ENCODE results near the gene FGF18.
"Not testable (repeated sequence)": the region's sequence is repeated elsewhere in the genome, so short reads cannot be mapped to it uniquely, and the experiment has no call there.

Gene FGF18

DNA sequence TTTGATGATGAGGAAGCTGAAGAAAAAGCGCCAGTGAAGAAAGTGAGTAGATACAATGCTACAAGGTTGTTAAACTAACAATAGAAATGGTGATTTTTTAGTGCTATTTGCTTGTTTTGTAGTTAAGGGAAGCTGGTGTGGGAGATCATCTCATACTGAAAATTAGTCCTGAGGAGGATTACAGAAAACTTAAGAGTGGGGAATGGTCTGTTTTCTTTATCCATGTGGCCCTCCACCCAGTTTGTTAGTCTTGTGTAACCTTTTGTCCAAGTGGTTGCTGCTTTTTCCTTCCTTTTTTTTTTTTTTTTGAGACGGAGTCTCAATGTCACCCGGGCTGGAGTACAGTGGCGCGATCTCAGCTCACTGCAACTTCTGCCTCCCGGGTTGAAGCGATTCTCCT lies 19.3 kb upstream of the FGF18 start:
- no peak for DNase-seq

DNA sequence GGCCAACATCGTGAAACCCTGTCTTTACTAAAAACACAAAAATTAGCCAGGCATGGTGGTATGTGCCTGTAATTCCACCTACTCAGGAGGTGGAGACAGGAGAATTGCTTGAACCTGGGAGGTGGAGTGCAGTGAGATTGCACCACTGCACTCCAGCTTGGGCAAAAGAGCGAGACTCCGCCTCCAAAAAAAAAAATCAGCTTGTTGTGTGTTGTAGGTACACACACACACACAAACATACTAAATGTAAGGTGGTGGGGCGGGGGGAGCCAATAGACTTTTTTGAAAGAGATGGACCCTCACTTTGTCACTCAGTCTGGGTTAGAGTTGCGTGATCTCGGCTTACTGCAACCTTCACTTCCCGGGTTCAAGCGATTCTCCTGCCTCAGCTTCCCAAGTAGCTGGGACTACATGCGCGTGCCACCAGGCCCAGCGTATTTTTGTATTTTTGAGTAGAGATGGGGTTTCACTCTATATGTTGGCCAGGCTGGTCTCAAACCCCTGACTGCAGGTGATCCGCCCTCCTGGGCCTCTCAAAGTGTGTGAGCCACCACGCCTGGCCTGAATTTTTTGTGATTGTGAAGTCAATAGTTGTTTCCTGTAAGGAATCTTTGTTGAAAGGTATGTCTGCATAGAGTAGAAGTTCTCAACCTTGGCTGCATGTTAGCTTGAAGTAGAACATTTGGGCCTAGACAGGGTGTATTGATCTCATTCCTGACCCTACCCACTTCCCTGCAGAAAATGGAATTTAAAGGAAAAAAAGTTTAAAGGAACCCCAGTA lies 18.1 kb upstream of the FGF18 start:
- DNase-seq = no peak

DNA sequence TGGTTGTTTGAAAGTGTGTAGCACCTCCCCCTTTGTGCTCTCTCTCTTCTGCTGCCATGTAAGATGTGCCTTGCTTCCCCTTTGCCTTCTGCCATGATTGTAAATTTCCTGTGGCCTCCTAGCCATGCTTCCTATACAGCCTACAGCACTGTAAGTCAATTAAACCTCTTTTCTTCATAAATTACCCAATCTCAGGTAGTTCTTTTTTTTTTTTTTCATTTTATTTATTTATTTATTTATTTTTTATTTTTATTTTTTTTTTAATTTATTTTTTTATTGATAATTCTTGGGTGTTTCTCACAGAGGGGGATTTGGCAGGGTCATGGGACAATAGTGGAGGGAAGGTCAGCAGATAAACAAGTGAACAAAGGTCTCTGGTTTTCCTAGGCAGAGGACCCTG lies 16.7 kb upstream of the FGF18 start:
- DNase-seq = not testable (repeated sequence)

DNA sequence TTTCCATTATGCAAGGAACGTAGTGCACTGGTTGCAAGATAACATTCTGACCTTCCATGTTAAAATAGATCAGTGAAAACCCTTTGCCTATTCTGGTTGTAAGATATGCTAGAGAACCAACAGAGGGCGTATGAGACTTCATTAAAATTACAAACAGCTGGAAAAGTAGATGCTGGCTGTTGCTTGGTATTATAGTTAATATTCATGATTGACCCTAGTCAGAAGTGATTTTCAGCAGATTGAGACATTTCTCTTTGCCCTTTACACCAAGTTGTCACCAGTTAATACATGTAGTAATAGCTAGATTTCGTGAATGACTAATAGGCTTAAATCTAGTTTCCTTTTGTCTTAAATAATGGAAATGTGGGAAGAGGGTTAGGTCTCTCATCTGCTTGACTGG lies 13.8 kb upstream of the FGF18 start:
- DNase-seq = no peak

DNA sequence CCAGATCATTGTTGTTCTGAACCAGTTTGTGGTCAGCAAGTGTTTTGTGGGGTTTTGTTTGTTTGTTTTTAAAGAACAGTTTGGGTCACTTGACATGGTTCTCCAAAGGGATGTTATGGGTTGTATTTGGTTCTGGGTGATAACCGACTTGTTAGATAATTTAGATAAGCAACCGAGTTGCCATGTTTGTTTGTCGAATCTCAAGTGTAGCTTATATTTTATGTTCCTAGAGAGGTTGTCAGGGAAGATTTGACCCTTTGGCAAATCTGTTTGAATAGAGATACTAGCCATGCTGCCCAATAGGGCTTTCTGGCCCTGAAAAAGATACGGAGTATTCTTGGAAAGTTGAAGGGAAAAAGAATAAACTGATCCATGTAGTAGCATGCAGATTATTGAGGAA lies 12.2 kb upstream of the FGF18 start:
- DNase-seq = no peak

DNA sequence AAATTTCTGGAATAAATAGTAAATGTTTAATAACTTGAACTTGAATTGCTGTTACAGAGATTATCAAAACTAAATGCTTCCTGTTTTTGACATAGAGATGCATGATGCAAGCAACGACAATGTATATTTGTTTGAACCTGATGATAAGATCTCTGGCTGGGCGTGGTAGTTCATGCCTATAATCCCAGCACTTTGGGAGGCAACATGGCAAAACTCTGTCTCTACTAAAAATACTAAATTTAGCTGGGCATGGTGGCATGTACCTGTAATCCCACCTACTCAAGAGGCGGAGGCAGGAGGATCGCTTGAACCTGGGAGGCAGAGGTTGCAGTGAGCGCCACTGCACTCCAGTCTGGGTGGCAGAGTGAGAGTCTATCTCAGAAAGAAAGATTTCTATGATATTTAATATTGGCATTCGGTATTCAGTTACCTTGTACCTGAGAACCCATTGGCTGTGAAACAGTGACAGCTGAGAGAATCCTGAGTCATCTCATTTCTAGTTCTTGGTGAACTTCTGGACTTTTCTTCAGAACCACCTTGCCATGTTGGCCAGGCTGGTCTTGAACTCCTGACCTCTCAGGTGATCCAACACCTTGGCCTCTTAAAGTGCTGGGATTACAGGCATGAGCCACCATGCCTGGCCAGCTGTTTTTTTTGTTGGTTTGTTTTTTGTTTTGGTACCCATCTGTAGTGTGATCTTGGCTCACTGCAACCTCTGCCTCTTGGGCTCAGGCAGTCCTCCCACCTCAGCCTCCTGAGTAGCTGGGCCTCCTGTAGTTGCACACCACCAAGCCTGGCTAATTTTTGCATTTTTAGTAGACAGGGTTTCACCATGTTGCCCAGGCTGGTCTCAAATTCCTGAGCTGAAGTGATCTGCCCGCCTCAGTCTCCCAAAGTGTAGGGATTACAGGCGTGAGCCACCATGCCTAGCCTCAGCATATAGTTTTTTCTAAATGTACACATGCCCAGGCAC lies 10.0 kb upstream of the FGF18 start:
- DNase-seq = no peak

DNA sequence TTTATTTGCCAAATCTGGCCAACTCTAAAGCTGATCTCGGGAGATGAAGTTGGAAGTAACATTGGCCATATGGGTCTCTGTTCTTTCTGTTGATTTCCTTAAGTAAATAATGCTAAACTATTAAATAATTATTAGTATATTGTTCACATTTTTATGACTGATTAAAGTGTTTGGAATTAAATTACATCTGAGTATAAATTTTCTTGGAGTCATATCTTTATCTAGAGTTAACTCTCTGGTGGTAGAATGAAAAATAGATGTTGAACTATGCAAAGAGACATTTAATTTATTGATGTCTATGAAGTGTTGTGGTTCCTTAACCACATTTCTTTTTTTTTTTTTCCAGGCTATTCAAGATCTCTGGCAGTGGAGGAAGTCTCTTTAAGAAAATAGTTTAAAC lies 9.3 kb upstream of the FGF18 start:
- DNase-seq = no peak

DNA sequence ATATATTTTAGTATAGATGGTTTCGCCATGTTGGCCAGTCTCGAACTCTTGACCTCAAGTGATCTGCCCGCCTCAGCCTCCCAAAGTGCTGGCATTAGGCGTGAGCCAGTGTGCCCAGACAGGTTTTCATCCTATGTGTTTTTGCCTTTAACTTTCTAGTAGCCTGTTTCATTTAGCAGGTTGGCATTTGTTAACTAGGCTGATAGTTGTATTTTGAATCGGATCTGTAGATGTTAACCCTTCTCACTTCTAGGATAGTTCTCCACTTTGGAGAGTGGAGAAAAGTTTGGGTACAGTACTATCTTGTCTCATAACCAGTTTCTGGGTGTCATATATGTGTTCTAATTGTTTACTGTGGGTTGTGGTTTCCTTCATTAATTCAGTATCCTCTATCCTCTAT lies 7.3 kb upstream of the FGF18 start:
- no peak for DNase-seq

DNA sequence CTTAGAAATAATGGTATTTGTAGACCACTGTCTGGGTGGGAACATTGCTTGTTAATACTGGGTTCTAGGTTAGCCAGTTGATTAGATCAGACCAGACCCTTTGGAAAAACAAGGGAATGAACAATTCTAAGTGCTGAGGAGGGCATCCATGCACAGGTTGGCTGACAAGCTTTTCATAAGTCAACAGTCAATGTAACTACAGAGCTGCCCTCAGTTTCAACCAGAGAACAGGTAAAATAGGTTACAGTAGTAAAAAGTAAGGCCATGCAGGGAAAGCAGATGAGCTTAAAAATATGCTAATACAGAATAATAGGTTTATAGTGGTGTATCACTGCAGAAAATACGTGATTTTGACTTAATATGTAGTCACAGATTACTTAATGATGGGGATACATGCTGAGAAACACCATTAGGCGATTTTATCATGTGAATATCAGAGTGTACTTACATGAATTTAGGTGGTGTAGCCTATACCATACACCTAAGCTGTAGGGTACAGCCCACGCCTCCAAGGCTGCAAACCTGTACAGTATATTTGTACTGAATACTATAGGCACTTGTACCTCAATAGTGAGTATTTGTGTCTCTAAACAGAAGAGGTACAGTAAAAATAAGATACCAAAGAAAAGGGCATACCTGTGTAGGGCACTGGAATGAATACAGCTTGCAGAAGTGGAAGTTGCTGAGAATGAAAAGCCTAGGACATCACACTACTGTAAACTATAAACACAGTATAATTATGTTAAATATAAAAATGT lies 6.1 kb upstream of the FGF18 start:
- DNase-seq = no peak

DNA sequence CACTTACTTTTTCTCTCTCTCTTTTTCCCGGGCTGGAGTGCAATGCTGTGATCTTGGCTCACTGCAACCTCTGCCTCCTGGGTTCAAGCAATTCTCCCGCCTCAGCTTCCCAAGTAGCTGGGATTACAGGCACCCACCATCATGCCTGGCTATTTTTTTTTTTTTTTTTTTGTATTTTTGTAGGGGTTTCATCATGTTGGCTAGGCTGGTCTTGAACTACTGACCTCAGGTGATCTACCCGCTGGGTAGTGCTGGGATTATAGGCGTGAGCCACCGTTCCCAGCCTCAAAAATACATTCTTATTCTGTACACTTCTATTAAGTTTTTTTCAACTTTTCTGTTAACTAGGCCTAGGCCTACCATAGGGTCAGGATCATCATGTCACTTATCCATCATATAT lies 5.5 kb upstream of the FGF18 start:
- DNase-seq = not testable (repeated sequence)

DNA sequence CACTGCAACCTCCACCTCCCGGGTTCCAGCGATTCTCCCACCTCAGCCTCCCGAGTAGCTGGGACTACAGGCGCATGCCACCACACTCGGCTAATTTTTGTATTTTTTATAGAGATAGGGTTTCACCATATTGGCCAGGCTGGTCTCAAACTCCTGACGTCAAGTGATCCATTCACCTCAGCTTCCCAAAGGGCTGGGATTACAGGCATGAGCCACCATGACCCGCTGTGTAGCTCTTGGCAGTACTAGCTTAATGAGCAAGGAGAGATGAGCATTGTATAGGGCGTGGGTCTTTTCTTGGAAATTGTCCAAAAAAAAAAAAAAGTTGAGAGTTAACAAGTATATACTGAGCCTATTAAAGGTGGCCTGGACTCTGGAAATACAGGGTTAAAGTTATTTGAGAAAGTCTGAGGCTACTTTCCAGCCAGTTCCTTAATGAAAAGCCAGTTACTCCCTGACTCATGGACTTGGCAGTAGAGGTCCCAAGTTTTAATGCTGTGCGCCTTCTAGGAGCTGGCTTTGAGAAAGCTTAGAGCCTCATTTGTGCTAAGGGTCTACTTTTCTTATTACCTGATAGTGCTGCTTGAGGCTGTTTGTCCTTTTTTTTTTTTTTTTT lies 4.2 kb upstream of the FGF18 start:
- DNase-seq = no peak

DNA sequence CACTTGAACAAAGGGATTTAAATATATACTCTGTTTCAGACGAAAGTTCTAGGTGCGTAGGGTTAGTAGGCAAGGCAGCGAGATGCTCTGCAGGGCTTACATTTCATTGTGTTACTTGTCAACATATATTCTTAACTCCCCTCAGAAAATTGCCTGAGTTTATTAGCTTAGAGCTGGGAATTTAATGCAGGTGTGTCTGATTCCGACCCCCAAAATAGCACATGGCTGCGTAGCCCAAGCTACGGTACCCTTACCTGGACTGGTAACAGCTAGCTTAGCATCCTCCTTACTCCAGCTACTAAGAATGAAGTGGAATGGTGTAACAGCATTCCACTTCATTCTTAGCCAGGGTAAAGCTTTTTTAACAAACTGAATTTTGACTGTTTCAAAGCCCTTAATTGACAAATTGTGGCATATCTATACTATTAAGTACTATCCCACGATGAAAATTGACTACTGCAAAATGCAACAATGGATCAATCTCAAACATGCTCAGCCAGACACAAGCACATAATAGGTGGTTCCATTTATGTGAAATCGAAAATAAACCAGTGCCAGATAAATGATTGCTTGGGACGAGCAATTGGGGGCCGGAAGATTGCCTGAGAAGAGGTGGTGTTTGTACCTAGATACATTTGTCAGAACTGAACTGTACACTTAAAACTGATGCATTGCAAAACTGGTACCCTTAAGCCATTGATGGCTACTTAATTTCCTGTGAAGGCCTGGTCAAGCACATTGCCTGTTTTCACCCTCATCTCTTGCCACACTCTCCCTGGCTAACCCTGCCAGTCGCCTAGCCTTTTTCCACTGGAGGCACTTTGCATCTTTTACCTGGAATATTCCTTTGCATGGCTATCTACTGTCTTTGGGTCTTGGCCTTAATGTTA lies 3.0 kb upstream of the FGF18 start:
- DNase-seq = no peak

DNA sequence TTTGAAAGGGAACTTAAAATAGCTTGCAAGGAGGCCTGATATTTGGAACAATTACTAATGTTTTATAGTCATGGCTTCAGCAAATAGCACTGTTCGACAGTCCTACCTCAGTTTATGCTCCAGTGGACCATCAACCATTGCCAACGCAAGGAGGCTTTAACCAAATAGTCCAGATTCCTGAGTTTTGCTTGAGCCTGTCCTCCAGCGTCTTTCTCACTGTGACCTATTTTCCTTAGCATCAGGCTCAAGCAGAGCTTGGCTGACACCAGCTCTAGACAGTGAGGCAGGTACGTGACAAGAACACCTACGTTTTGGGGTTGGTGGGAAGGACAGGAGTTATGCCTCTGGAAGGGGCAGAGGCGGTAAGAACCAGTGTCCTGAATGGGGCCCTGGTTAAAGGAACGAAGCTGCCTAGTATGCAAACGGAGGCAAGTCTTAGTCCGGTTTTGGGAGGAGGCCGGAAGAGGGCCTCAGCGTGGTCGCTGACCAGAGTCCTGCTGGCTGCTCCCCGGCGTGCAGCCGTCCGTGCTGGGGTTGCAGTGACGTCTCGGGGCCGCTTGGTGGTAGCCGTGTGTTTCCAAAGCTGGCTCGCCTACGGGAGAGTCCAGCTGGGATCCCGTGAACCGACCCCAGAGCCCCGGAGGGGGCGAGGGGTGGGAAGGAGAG lies 998 bp upstream of the FGF18 start:
- DNase-seq = peak in 46 of 56 donors; percentile 11 to 77 (median 37)

DNA sequence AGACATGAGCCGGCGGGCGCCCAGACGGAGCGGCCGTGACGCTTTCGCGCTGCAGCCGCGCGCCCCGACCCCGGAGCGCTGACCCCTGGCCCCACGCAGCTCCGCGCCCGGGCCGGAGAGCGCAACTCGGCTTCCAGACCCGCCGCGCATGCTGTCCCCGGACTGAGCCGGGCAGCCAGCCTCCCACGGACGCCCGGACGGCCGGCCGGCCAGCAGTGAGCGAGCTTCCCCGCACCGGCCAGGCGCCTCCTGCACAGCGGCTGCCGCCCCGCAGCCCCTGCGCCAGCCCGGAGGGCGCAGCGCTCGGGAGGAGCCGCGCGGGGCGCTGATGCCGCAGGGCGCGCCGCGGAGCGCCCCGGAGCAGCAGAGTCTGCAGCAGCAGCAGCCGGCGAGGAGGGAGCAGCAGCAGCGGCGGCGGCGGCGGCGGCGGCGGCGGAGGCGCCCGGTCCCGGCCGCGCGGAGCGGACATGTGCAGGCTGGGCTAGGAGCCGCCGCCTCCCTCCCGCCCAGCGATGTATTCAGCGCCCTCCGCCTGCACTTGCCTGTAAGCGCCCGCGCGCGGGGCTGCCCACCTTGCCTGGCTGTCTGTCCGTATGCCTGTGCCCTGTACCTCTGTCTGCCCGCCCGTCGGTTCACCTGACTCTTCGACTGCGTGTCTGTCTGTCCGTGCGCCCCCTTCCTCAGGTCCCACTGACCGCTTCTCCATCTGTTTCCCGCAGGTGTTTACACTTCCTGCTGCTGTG lies 412 bp downstream of the FGF18 start:
- peak in 3 of 56 donors; percentile 12 to 23 (median 13) for DNase-seq

DNA sequence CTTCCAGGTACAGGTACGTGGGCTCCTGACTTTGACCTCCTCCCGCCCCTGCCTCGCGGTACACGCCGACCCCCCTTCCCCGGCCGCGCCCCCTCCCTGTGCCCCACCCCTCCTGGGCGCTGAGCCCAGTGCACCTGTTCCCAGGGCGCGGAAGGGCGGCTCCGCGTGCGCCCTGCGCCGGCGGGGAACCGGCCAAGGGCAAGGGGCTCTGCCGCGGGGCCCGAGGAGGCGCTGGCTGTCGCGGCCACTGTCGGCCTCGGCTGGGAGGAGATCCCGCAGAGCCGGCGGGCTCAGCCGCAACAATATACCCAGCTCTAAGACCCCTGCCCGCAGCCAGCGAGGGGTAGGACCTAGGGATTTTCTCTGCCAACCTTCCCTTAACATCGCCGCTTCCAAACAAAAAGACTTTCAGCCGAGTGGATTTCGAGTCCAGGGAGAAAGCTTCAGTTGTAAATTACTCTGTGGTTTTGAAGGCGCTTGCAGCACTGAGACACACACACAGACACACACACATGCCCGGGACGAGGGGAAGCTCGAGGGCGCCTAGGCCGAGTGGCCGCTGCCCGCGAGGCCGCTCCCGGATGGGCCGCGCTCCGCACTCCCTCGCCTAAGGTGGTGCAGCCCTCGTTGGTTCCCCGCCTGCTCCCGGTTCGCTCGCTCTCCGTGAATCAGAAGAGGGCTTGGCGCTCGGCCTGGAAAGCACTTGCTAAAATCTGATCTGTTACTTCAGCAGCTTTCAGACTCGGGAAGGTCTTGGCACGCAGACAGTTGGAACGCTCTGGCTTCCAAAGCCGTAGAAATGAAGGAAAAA lies 1.2 kb downstream of the FGF18 start:
- DNase-seq = peak in 33 of 56 donors; percentile 8 to 78 (median 32)

DNA sequence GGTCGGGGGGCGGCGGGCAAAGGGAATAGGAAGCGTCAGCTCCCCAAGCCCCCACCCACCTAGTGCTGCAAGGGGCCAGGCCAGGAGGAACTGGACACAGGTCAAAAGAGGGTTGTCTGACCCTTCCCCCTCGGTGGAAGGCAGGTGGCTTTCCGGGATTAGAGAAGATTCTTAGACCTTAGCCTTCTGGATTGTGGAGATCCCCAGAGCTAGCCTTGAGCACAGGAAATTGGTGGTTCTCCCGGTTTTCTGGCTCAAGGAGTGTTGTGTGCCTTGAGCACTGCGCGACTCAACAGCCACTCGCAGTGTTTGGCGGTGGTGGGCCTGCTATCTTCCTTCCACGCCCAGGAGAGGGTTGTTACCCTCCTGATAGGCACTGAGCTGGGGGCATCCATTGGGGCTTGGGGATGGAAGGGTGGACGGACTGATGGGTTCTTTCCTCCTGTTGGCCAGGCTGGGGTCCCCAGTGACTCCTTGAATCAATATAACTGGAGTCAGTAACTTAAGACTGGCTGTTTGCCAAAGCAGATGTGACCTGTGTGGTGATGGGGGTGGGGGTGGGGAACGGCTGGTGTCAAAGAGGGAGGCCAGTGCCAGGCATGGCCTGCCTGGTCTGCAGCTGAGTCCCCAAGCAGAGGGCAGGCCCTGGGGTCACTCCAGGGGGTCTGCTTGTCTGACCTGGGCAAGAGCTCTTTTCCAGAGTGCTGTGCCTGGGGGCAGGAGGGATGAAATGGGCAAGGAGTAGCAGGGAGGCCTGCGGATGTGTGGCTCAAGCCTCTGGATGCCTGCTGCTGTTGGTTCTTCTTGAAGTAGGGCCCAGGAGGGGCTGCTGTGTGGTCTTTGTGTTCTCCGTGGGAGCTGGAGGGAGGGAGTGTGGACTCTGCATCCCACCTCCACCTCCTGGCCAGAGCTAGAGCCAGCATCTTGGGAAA lies 2.1 kb downstream of the FGF18 start:
- no peak for DNase-seq

DNA sequence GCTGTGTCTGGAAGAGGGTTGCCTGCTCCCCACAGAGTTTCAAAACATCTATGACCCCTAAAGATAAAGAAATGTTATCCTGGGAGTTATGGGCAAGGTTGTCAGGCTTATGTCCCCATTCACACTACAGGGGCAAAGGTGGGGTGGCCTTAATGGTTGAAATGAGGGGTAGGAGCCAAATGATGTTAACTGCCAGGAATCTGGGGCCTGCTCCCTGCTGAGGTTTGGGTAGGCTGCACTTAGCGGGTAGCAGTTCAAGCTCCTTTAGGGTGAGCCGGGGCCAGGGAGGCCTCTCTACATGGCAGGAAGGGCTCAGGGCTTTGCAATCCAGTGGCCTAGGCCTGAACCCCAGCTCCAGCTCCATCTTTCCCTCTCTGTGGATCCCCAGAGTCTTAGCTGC lies 3.0 kb downstream of the FGF18 start:
- no peak for DNase-seq
